Raji (cell line): ENCODE data around the gene PHF21B.

ENCODE experiments used
- POLR2A ChIP-seq: IDR thresholded peaks from 2 replicates; pipeline ENCODE4 v1.6.1; 2011; ENCODE audit warnings: low read depth, low read length, control low read depth; ENCODE audit not compliant: insufficient read depth

PHF21B gene

DNA sequence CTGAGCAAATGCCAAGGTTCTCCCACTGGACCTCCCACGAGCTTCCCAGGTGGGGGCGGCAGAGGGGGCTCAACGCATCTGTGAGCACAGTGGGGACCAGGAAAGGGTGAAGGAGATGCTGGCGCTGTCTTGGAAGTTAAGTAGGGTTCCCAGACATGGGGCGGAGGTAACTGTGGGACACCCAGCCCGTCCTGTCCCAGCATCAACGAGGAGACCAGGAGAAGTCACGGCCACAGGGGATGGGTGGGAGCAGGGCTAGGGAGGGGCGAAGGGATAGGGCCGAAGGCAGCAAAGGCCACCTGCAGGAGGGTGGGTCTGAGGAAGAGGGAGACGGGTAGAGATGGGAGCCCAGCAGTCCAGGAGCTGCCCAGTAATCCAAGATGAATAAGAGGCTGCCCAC lies 70.4 kb downstream of the PHF21B start:
- TF ChIP-seq POLR2A, result no peak

DNA sequence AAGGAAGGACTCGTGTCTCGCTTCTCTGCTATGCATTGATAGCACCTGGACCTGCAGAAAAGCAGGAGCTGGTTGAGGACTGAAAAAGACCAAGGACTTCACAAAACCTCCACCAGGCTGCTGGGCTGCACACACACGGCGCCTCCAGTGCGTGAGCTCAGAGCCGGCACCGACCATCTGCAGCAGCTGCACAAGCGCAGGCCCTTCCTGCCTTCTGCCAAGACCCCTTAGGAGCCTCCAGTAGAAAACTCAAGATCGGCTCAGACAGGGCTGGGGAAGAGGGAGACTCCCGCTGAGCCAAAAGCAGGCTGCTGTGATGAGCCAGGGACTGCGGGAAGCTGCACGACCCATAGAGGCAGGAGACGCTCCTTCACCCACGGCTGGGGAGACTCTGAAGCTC lies 70.9 kb downstream of the PHF21B start:
- no peak for TF ChIP-seq POLR2A

DNA sequence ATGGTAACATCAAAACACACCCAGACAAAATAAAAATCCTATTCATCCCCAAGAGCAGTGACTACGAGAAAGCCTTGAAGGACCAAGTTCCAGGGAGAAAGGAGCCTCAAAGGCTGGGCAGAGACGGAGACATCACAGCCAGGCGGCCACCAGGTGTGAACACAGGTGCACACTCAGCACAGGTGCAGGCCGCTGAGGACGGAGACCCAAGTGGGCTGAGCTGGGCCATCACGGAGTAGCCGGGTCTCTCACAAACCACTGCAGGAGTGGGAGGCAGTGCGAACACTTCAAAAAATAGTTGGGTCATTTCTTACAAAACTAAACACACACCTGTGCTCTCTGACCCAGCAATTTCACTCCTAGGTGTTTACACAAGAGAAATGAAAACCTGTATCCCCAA lies 72.6 kb downstream of the PHF21B start:
- no peak for TF ChIP-seq POLR2A

DNA sequence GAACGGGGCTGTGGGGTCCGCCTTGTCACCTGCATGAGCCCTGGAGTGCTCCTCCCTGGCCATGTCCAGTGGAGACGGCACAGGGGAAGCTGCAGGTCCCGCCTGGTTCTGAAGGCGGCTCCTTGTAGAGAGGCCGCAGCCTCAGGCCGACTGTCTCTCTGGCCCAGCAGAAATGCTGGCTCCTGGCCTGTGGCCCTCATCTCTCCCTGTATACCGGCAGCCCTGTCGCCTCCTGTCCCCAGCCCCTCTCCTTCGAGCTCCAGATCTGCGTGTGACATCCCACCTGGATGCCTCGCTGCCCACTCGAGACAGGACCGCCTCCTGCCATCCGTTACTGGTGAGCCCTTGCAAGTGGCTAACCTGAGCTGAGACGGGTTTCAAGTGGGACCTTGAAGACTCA lies 73.6 kb downstream of the PHF21B start:
- TF ChIP-seq POLR2A, result no peak

DNA sequence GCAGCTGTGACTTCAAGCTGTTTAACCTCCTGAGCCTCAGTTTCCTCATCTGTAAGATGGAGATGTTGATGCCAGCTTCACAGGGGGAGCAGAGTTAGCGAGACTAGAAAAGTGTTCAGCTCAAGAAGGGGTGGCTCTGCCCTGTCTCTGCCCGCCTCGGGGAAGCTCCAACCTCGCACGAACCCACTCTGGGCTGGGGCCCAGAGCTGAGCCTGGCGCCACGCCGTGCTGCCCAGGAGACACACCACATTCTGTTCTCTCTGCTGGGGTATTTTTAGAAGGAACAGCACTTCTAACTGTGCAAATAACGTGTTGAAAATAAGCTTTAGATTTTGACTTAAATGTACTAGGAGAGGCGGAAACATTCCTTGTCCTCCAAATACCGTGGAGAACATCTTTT lies 74.1 kb downstream of the PHF21B start:
- no peak for TF ChIP-seq POLR2A

DNA sequence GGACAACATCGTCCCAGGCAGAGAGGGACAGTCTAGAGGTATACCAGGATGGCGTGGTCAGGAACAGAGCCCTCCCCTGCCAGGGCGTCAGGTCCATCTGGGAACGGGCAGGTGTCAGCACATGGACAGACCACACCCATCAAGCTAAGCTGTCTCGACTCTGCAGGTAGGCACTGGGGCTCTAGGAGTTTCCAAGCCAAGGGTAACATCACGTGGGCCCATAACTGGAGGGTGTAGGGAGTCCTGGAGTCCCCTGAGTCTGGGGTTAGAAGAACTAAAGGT lies 75.4 kb downstream of the PHF21B start:
- TF ChIP-seq POLR2A, result no peak

DNA sequence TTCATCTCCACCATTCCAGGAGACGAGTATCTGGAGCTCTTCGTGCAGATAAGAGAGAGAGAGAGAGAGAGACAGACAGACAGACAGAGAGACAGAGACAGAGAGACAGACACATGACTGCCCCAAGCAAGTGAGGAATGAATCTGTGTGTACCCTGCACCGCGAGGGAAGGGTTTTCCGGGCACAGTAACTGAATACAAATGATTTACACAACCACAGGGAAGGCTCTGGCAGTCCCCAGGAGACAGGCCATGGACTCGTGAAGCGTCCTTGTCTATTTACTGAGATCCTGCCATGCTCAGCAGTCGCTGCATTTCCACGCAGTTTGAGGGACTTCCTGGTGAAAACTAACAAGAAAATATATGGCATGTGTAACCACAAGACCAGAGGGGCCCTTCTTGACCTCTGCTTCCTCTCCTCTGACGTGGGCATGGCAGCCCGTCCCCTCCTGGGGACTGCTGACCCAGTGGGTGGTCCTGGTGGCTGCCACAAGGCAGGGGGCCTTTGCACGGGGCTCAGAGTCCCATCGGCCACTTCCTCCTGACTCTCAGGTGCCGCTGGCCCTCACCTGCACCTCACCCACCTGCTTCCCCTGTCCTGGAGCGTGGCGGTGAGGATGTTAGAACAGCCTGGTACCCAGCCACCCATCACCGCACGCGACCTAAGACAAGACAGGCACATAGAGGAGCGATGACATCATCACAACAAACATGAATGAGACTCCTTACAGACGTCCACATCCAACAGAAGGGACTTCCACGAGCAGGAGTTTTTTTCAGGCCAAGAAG lies 75.9 kb downstream of the PHF21B start:
- TF ChIP-seq POLR2A, result no peak

DNA sequence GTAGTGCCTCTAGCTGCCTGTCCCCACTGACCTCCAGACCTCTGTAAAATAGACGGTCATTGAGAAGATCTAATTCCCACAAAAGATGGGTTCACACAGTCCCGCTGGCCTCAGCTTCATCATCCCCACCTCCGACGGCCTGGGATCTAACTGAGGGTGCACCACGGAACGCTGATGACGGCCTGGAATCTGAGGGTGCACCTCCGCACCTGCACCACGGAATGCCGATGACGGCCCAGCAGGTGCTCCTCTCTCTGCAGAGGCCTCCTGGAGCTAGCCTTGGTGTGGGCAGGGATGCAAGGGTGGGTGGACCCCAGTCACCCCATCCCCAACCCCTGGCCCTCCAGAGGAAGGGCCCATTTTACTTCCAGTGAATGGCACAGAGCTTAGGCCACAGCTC lies 77.3 kb downstream of the PHF21B start:
- TF ChIP-seq POLR2A, result no peak

DNA sequence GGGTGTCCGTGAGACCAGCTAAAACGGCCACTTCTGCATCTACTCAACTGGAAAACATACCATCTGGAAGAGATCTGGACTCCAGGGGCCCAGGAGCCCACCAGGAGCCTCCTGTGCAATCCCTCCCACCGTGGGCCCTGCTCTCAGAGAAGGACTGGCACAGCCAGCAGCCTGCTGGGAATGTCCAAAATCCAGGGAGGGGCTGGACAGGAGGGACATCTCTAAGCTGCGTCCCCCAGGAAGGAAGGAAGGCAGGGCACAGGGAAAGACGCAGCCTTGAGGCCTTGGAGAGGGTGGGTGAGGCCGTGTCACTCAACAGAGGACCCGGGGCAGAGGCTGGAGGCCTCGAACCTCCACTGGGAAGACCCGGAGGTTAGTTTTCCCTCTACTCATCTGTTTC lies 78.0 kb downstream of the PHF21B start:
- no peak for TF ChIP-seq POLR2A

DNA sequence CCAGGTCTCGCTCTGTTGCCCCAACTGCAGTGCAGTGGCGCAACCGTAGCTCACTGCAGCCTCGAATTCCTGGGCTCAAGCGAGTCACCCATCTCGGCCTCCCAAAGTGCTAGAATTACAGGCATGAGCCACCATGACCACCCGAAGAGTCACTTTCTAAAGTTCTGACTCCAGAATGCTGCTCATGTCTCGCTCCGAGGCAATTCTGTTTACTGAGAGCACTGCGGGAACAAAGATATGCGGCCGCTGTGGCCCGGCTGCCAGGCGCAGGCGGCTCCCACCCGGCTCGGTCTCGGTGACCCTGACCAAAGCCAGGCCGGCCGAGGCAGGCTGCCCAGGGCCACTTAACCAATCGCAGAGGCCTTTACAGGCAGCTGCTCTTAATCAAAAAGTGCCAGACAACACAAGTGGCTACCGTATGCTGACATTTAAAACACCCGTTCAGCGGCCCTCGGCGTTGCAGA lies 78.7 kb downstream of the PHF21B start:
- no peak for TF ChIP-seq POLR2A

DNA sequence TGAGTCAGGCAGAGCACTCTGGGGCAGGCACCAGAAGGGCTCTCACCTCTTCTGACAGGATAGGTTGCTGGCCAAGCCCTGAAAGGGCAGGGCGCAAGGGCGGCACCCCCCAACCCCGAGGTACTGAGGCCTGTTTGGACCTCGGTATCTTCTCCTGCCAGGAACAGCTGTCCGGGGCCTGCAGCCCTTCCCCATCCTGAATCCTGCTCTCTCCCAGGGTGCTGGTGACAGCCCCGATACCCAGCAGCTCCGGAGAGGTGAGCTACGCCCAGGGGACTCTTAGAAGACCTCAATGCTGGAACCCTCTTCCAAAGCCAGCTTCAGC lies 79.1 kb downstream of the PHF21B start:
- no peak for TF ChIP-seq POLR2A

DNA sequence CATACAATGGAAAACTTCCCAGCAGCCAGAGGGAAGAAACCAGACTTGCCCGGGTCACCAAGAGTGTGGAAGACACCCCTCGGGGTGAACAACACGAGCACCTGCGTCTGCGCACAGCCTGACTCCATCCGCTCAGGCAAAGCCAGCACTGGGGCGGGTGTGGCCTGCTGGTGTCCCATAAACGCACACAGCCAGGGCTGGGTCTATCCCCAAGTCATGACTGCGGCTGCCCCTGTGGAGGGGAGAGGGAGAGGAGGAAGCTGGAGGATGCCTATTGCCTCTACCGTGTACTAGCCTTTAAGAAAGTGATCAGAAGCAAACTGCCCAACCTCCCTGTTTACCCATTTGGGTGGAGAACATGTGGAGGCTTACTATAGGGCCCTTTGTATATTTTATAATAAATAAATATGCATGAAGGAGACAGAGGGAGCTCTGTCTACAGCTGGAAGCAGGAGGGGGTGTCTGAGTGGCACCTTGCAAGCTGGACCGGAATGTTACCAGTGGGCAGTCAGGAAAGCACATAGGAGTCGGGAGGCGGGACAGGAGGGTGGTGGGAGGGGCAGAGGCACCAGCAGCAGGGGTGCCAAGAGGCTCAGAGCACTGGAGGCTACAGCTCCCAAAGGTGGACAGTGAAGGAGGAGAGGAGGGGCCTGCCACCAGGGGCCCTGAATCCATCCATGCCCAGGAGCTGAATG lies 79.6 kb downstream of the PHF21B start:
- no peak for TF ChIP-seq POLR2A

DNA sequence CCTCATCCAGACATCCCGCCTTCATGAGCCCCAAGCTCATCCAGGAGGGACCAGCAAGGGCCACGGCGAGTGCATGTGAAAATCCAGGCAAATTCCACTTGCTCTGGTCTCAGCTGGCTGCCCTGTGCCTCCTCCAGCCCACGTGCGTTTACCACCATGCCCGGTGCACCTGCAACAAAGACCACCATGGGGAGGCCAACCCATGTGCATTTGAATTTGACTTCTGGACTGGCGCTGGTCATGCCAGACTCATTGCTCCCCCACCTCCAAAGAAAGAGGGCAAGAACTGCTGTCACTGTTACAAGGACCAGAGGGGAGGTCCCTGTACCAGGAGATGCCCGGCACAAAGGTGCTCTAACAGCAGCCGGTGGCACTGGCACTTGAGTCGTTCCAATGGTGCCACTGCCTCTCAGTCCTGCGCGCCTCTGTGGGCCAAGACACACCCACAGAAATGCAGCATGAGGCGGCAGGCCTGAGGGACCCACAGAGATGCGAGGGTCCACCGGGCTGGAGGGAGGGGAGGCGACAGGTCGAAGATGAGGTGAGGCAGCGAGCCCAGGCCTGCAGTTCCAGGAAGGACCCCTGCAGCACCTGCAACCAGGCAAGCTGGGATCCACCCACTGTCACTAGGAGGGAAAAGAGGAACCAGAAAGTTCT lies 80.3 kb downstream of the PHF21B start:
- no peak for TF ChIP-seq POLR2A

DNA sequence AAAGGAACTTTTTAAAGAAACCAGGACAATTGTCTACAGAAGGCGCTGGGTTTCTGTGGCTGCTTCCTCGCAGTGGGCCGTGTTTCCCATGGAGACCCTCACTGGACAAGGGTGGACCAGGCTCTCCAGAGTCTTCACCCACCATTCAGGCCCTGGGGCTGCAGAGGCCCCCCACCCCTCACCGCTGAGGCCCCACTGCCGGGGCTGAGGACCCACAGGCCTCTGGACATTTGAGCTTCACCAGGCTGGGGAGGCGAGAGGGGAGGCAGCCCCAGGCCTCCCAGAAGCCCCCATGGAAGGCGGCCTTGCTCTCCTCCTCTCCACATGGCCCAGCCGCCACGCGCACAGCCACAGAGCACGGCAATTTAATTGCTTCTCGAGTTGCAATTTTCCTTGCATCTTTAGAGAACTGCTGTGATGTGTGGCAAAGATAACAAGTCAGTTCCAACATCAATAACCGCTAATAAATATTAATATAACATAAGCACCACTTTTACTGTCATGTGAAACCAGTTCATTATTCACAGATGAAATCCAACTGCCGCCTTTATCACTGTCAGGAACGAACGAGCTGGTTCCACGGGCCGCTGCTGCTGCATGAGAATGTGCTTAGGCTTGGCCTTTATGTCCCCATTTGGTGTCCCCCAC lies 81.0 kb downstream of the PHF21B start:
- TF ChIP-seq POLR2A, result no peak

DNA sequence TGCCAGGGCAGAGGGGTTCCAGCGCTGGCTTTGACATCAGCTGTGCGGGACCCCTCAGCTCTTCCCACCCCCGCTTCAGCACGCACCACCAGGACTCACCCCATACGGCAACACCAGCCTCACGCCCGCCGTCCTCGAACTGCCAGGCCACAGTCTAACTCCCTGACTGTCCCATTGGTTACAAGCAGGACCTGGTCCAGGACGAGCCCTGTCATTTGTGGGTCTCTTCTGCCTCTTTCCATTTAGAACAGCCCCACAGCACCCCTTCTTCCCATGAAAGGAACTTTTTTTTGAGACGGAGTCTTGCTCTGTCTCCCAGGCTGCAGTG lies 81.7 kb downstream of the PHF21B start:
- TF ChIP-seq POLR2A, result no peak
